ENCODE measurements around the gene MCU. TPM values are rescaled to one million over a fixed set of nuclear protein-coding genes. Genes with fewer than 3 reads are reported as not detected.
A peak's percentile ranks its signal among the peaks of the same experiment; 100 is the strongest.
"Not testable (repeated sequence)": the region's sequence is repeated elsewhere in the genome, so short reads cannot be mapped to it uniquely, and the experiment has no call there.

Gene MCU
- total and polyA plus RNA-seq, 2 of the 8 experiments (the other 6 are each of a cell fraction or from before 2014, with no cell fraction given), result 51.6 to 62.2 TPM

DNA sequence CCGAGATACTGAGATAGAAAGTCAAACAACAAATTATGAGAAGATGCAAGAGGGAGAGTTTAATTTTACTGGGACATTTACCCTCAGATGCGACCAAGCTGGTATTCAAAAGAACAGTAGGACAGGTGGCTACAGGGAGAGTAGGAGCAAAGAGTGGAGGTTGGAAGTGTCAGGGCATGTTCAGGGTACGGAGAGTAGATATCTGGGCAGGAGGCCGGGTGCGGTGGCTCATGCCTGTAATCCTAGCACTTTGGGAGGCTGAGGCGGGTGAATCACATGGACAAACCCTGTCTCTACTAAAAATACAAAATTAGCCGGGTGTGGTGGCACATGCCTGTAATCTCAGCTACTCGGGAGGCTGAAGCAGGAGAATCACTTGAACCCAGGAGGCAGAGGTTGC lies 5.5 kb upstream of the MCU start:
- H3K36me3 ChIP-seq (ENCODE audit: control insufficient read depth in 2 of 4, insufficient read depth in 4 of 4, low read length in 3 of 4); H3K14ac ChIP-seq (ENCODE audit: insufficient read length); DNase-seq (ENCODE audit: low read depth in 1 of 2, low spot score in 2 of 2); H2BK15ac ChIP-seq (ENCODE audit: low read length); H3K18ac ChIP-seq (ENCODE audit: extremely low read depth, low read length); H2BK120ac ChIP-seq (replicated peaks; ENCODE audit: low read depth, low read length); H4K20me1 ChIP-seq (replicated peaks in 1 of 2; ENCODE audit: control insufficient read depth in 1 of 2, insufficient read depth in 2 of 2, low read length in 2 of 2); H3K9me3 ChIP-seq (ENCODE audit: insufficient read depth in 2 of 2, low read depth in 1 of 2, low read length in 1 of 2); H2AK5ac ChIP-seq (ENCODE audit: low read depth, low read length); H2BK12ac ChIP-seq (ENCODE audit: low read depth, low read length); H3K4me1 ChIP-seq (replicated peaks in 1 of 4; ENCODE audit: control insufficient read depth in 3 of 4, insufficient read depth in 4 of 4, low read length in 3 of 4); H3K79me2 ChIP-seq (ENCODE audit: control insufficient read depth in 1 of 2, insufficient read depth in 2 of 2, low read length in 2 of 2); H4K5ac ChIP-seq (ENCODE audit: insufficient read length, low read depth, low read length); FAIRE-seq; H3K4me2 ChIP-seq (ENCODE audit: insufficient read depth in 1 of 2, low read depth in 2 of 2, low read length in 2 of 2); H3K79me1 ChIP-seq (ENCODE audit: low read depth, low read length); H4K91ac ChIP-seq (replicated peaks; ENCODE audit: insufficient read length, low read length); H2BK20ac ChIP-seq (ENCODE audit: low read length); H2BK5ac ChIP-seq (ENCODE audit: low read depth, low read length); H4K8ac ChIP-seq (ENCODE audit: extremely low read depth, insufficient read depth, low read length); H3K27ac ChIP-seq (ENCODE audit: low read depth, low read length); H3K56ac ChIP-seq (replicated peaks; ENCODE audit: insufficient read length, low read depth, low read length); H3K9ac ChIP-seq (replicated peaks in 1 of 4; ENCODE audit: extremely low read depth in 1 of 4, low read depth in 3 of 4, low read length in 3 of 4); H3K27me3 ChIP-seq (replicated peaks in 1 of 4; ENCODE audit: control insufficient read depth in 3 of 4, extremely low read depth in 1 of 4, insufficient read depth in 3 of 4, low read length in 3 of 4); H3K23me2 ChIP-seq (ENCODE audit: low read depth, low read length); H3K23ac ChIP-seq (ENCODE audit: insufficient read length); H3K4me3 ChIP-seq (ENCODE audit: extremely low read depth in 1 of 4, insufficient read depth in 2 of 4, low read depth in 3 of 4, low read length in 4 of 4); H3K4ac ChIP-seq (replicated peaks; ENCODE audit: insufficient read length, low read depth, low read length): not testable (repeated sequence)
- 92% methylated on average over 8 of the region's 8 CpGs; no CpG with 5 or more reads in 1 of the 2 experiments for whole genome bisulfite sequencing, 2 experiments (ENCODE audit: extremely low coverage in 1 of 2, insufficient coverage in 1 of 2, insufficient read length in 1 of 2, insufficient replicate concordance in 2 of 2, low coverage in 1 of 2, low lambda C conversion rate in 2 of 2, missing lambda C conversion rate in 1 of 2)
- peak overlapping the region; percentile 40; the same call in 1 of the 2 replicates for H2AFZ ChIP-seq (ENCODE audit: low read length)
- POLR2A ChIA-PET (ENCODE audit: partially characterized antibody), result interaction anchor here (1.4 kb wide), 1 partner anchor 14 kb away, joined by 3 read pairs; no protein-coding TSS in a partner anchor
- CTCF ChIA-PET (ENCODE audit: partially characterized antibody), result interaction anchor here (1.0 to 1.8 kb wide), 4 partner anchors 9 to 375 kb away, joined by 3 to 5 read pairs (median 4); no protein-coding TSS in a partner anchor
